Measurements from ENCODE around the gene NHSL1.
A peak's percentile ranks its signal among the peaks of the same experiment; 100 is the strongest.

NHSL1 gene

GRCh38 chr6:138499303-138500018, at the start of gene NHSL1:
NHSL1 (minus strand) TSS chr6:138499494; CDS start chr6:138499290, 204 bp downstream.
- peak; percentile 40 for DNase-seq (ENCODE audit: low read depth, low spot score)

GRCh38 chr6:138546733-138547185, 47.5 kb upstream of the NHSL1 start:
- peak; percentile 23 for DNase-seq (ENCODE audit: low read depth, low spot score)

- DNase-seq (ENCODE audit: low read depth, low spot score), result peak; percentile 45
Observed at GRCh38 chr6:138545621-138545980, 46.3 kb upstream of the NHSL1 start.

GRCh38 chr6:138544501-138544900, 45.2 kb upstream of the NHSL1 start:
- no peak for DNase-seq (ENCODE audit: low read depth, low spot score)

GRCh38 chr6:138543657-138544056, 44.4 kb upstream of the NHSL1 start:
- DNase-seq (ENCODE audit: low read depth, low spot score), result no peak

- DNase-seq (ENCODE audit: low read depth, low spot score), result no peak
Observed at GRCh38 chr6:138541823-138542481, 42.7 kb upstream of the NHSL1 start.

- DNase-seq (ENCODE audit: low read depth, low spot score), result no peak
Observed at GRCh38 chr6:138540468-138540867, 41.2 kb upstream of the NHSL1 start.

GRCh38 chr6:138539876-138540275, 40.6 kb upstream of the NHSL1 start:
- DNase-seq (ENCODE audit: low read depth, low spot score), result no peak

GRCh38 chr6:138538390-138539031, 39.2 kb upstream of the NHSL1 start:
- no peak for DNase-seq (ENCODE audit: low read depth, low spot score)

GRCh38 chr6:138537106-138537505, 37.8 kb upstream of the NHSL1 start:
- DNase-seq (ENCODE audit: low read depth, low spot score), result no peak

GRCh38 chr6:138535728-138536455, 36.6 kb upstream of the NHSL1 start:
- no peak for DNase-seq (ENCODE audit: low read depth, low spot score)

GRCh38 chr6:138533667-138534066, 34.4 kb upstream of the NHSL1 start:
- DNase-seq (ENCODE audit: low read depth, low spot score), result no peak

- DNase-seq (ENCODE audit: low read depth, low spot score), result no peak
Observed at GRCh38 chr6:138531387-138531786, 32.1 kb upstream of the NHSL1 start.

GRCh38 chr6:138529478-138529877, 30.2 kb upstream of the NHSL1 start:
- no peak for DNase-seq (ENCODE audit: low read depth, low spot score)

- no peak for DNase-seq (ENCODE audit: low read depth, low spot score)
Observed at GRCh38 chr6:138528956-138529355, 29.7 kb upstream of the NHSL1 start.

- no peak for DNase-seq (ENCODE audit: low read depth, low spot score)
Observed at GRCh38 chr6:138528137-138528536, 28.8 kb upstream of the NHSL1 start.

GRCh38 chr6:138527411-138528088, 28.3 kb upstream of the NHSL1 start:
- no peak for DNase-seq (ENCODE audit: low read depth, low spot score)

GRCh38 chr6:138526822-138527235, 27.5 kb upstream of the NHSL1 start:
- DNase-seq (ENCODE audit: low read depth, low spot score), result no peak

- DNase-seq (ENCODE audit: low read depth, low spot score), result no peak
Observed at GRCh38 chr6:138525355-138525754, 26.1 kb upstream of the NHSL1 start.

- no peak for DNase-seq (ENCODE audit: low read depth, low spot score)
Observed at GRCh38 chr6:138524526-138524925, 25.2 kb upstream of the NHSL1 start.

Measured in iPS DF 19.7 (cell line).